ENCODE results near the gene NOXA1. TPM values are rescaled to one million over a fixed set of nuclear protein-coding genes. Genes with fewer than 3 reads are reported as not detected.

Gene NOXA1
- 5.3 TPM for total RNA-seq

GRCh38 chr9:137422604-137423513 lies at the start of gene NOXA1, which contains the start of gene EXD3:
TSS of gene NOXA1 (plus strand) at chr9:137423393. CDS start at chr9:137423530, 137 bp downstream.
TSS of gene EXD3 (minus strand) at chr9:137423162. CDS start at chr9:137395357, 27,805 bp downstream.

GRCh38 chr9:137441289-137441934 lies 18.2 kb downstream of the NOXA1 start, which contains the start of gene ENTPD8:
TSS of gene ENTPD8 (minus strand) at chr9:137441357. CDS start at chr9:137438285, 3,072 bp downstream.

GRCh38 chr9:137459152-137459600 lies 36.0 kb downstream of the NOXA1 start, which contains the start of gene NSMF:
TSS of gene NSMF (minus strand) at chr9:137459334. CDS start at chr9:137459102, 232 bp downstream.

Other genes starting within 250 kb of the NOXA1 start
- gene ANAPC2, start 234.8 kb upstream of the NOXA1 start, total RNA-seq, result 44.7 TPM
- 35.3 TPM for gene SSNA1, start 234.7 kb upstream of the NOXA1 start, total RNA-seq
- gene TPRN, start 222.7 kb upstream of the NOXA1 start, total RNA-seq, result 8.2 TPM
- 32.5 TPM for gene TMEM203, start 217.7 kb upstream of the NOXA1 start, total RNA-seq
- 10.3 TPM for gene NDOR1, start 217.7 kb upstream of the NOXA1 start, total RNA-seq
- gene RNF208, start 201.2 kb upstream of the NOXA1 start, total RNA-seq, result 4.1 TPM
- gene CYSRT1, start 198.2 kb upstream of the NOXA1 start, total RNA-seq, result 0.76 TPM
- 0.70 TPM for gene RNF224, start 195.9 kb upstream of the NOXA1 start, total RNA-seq
- 3.0 TPM for gene SLC34A3, start 192.5 kb upstream of the NOXA1 start, total RNA-seq
- gene TUBB4B, start 182.1 kb upstream of the NOXA1 start, total RNA-seq, result 172 TPM
- not detected for gene STPG3, start 172.1 kb upstream of the NOXA1 start, total RNA-seq
- 48.3 TPM for gene NELFB, start 168.1 kb upstream of the NOXA1 start, total RNA-seq
- gene TOR4A, start 145.7 kb upstream of the NOXA1 start, total RNA-seq, result 12.5 TPM
- 10.1 TPM for gene NRARP, start 121.1 kb upstream of the NOXA1 start, total RNA-seq
- 32.1 TPM for gene EXD3, start 231 bp upstream of the NOXA1 start, total RNA-seq
- gene ENTPD8, start 18.0 kb downstream of the NOXA1 start, total RNA-seq, result 1.1 TPM
- 27.0 TPM for gene NSMF, start 35.9 kb downstream of the NOXA1 start, total RNA-seq
- 4.3 TPM for gene PNPLA7, start 127.0 kb downstream of the NOXA1 start, total RNA-seq
- gene MRPL41, start 128.5 kb downstream of the NOXA1 start, total RNA-seq, result 33.3 TPM
- gene DPH7, start 155.5 kb downstream of the NOXA1 start, total RNA-seq, result 34.1 TPM
- 12.1 TPM for gene ZMYND19, start 167.1 kb downstream of the NOXA1 start, total RNA-seq
- gene ARRDC1, start 182.3 kb downstream of the NOXA1 start, total RNA-seq, result 39.9 TPM
- 96.8 TPM for gene EHMT1, start 195.6 kb downstream of the NOXA1 start, total RNA-seq

All from metanephros (tissue), 1 donor.